ENCODE data around the gene TRIML2. TPM values are rescaled to one million over a fixed set of nuclear protein-coding genes. Genes with fewer than 3 reads are reported as not detected.

The TRIML2 gene
- total and polyA plus RNA-seq, 2 of the 13 experiments (the other 11 are each of a cell fraction or from before 2014, with no cell fraction given) = not detected

DNA sequence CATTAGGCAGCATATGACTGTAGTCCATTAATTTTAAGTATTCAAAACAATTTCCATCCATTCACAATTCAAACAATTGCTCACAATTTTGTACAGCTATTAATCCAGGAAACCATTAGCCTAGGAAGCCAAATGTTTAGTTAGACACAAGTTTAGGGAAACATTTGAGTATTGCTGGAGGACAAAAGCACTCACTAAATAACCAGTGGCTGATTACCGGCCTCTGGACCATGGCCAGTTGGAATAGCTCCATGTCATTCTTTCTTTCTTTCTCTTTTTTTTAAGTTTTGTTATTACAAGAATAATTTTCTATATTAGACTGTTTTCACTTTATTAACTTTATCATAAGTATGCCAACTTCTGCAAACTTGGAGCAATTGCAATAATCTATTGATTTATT is 31.3 kb downstream of the TRIML2 start:
- Histone ChIP-seq H3K4me1 (ENCODE audit: insufficient read depth, low read length) (no peaks in the 10 kb centered on the region), H3K79me2 (ENCODE audit: insufficient read depth, low read length) (no peaks in the 10 kb centered on the region), H3K9ac (ENCODE audit: insufficient read depth, low read depth, low read length) (no peak overlapping the region), H4K20me1 (ENCODE audit: insufficient read depth, low read length) (no peaks in the 10 kb centered on the region), H3K36me3 (replicated peaks in 1 of 2; ENCODE audit: control insufficient read depth in 1 of 2, insufficient read depth in 2 of 2, low read length in 2 of 2) (no peaks in the 10 kb centered on the region), H3K4me3 (replicated peaks in 1 of 3; ENCODE audit: insufficient read depth in 1 of 3, low read depth in 2 of 3, low read length in 3 of 3) (no peak overlapping the region), H3K9me3 (ENCODE audit: low read length) (no peaks in the 10 kb centered on the region), H3K27me3 (ENCODE audit: control insufficient read depth in 1 of 2, insufficient read depth in 2 of 2, low read length in 2 of 2) (peaks cover 0 to 7% of the 10 kb centered on the region in 2 experiments; a peak in 2 of 5 replicates), H3K27ac (ENCODE audit: extremely low read length, insufficient read depth, low read length) (no peak overlapping the region), H2AFZ (ENCODE audit: low read length) (no peak overlapping the region), H3K4me2 (ENCODE audit: low read depth, low read length) (no peak overlapping the region)
- intact Hi-C loops (cut with micrococcal nuclease; ENCODE audit: unreplicated experiment) (no loop called here), in situ Hi-C loops (cut with HindIII; ENCODE audit: extremely low pct_ligation_motif_present, low pct_unique_long_range_greater_than_20kb) (no loop called here)
- TF ChIP-seq HNF4G (IDR thresholded peaks at IDR 0.05; ENCODE audit: borderline replicate concordance, low read depth, low read length) (no peak), HNF4G (CRISPR knock-in tag; IDR thresholded peaks at IDR 0.05; ENCODE audit: borderline replicate concordance, low read depth) (no peak), NKX3-1 (CRISPR knock-in tag; IDR thresholded peaks at IDR 0.05) (no peak)
- CTCF ChIA-PET (ENCODE audit: low intra/inter-chr PET ratio, low total read pairs) = no interaction called here
- WGBS (ENCODE audit: low lambda C conversion rate) = 0% methylated on average over 1 of the region's 1 CpG
- POLR2A ChIA-PET = no interaction called here
- ATAC-seq (no peak), DNase-seq (ENCODE audit: low spot score) (no peak), FAIRE-seq (no peak)
- BruUV-seq (replicated peaks) = no TSS peak

DNA sequence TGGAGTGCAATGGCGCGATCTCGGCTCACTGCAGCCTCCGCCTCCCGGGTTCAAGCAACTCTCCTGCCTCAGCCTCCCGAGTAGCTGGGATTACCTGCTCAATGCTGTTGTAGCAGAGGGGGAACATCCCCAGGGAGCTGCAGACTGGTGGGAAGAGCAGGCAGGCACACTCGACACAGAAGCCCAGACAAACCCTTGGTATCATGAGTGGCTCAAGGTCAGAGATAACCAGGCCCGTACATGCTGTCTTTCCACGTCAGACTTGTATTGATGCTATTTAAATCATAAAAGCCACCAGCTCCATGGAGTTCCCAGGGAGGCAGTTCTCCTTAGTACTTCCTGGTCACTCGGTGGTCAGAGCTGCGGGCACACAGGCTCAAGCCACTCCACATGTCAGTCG is 33.2 kb downstream of the TRIML2 start:
- Histone ChIP-seq H3K4me3 (replicated peaks in 1 of 3; ENCODE audit: insufficient read depth in 1 of 3, low read depth in 2 of 3, low read length in 3 of 3) (no peak overlapping the region), H3K4me2 (ENCODE audit: low read depth, low read length) (no peak overlapping the region), H3K9ac (ENCODE audit: insufficient read depth, low read depth, low read length) (no peak overlapping the region), H3K27me3 (ENCODE audit: control insufficient read depth in 1 of 2, insufficient read depth in 2 of 2, low read length in 2 of 2) (peaks cover 0 to 7% of the 10 kb centered on the region in 2 experiments; a peak in 2 of 5 replicates), H3K79me2 (ENCODE audit: insufficient read depth, low read length) (no peaks in the 10 kb centered on the region), H3K9me3 (ENCODE audit: low read length) (no peaks in the 10 kb centered on the region), H3K36me3 (replicated peaks in 1 of 2; ENCODE audit: control insufficient read depth in 1 of 2, insufficient read depth in 2 of 2, low read length in 2 of 2) (no peaks in the 10 kb centered on the region), H4K20me1 (ENCODE audit: insufficient read depth, low read length) (no peaks in the 10 kb centered on the region), H2AFZ (ENCODE audit: low read length) (no peak overlapping the region), H3K27ac (ENCODE audit: extremely low read length, insufficient read depth, low read length) (no peak overlapping the region), H3K4me1 (ENCODE audit: insufficient read depth, low read length) (no peaks in the 10 kb centered on the region)
- CTCF ChIA-PET (ENCODE audit: low intra/inter-chr PET ratio, low total read pairs) = no interaction called here
- intact Hi-C loops (cut with micrococcal nuclease; ENCODE audit: unreplicated experiment) = no loop called here
- DNase-seq (ENCODE audit: low spot score) (no peak), ATAC-seq (no peak), FAIRE-seq (no peak)
- in situ Hi-C loops (cut with HindIII; ENCODE audit: extremely low pct_ligation_motif_present, low pct_unique_long_range_greater_than_20kb) = no loop called here
- BruUV-seq (replicated peaks) = no TSS peak
- POLR2A ChIA-PET = no interaction called here
- WGBS (ENCODE audit: low lambda C conversion rate) = 42% methylated on average over 12 of the region's 12 CpGs
- no peak for TF ChIP-seq ZNF605 (CRISPR knock-in tag; IDR thresholded peaks at IDR 0.05)
- TF ChIP-seq, protein P1, sequence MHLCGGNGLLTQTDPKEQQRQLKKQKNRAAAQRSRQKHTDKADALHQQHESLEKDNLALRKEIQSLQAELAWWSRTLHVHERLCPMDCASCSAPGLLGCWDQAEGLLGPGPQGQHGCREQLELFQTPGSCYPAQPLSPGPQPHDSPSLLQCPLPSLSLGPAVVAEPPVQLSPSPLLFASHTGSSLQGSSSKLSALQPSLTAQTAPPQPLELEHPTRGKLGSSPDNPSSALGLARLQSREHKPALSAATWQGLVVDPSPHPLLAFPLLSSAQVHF (CRISPR knock-in tag; IDR thresholded peaks at IDR 0.05) = no peak
- no peak for TF ChIP-seq ELF4 (CRISPR knock-in tag; IDR thresholded peaks at IDR 0.05; ENCODE audit: borderline replicate concordance)
- TF ChIP-seq MED8 (CRISPR knock-in tag; IDR thresholded peaks at IDR 0.05; ENCODE audit: insufficient replicate concordance) = no peak
- TF ChIP-seq, protein P2, sequence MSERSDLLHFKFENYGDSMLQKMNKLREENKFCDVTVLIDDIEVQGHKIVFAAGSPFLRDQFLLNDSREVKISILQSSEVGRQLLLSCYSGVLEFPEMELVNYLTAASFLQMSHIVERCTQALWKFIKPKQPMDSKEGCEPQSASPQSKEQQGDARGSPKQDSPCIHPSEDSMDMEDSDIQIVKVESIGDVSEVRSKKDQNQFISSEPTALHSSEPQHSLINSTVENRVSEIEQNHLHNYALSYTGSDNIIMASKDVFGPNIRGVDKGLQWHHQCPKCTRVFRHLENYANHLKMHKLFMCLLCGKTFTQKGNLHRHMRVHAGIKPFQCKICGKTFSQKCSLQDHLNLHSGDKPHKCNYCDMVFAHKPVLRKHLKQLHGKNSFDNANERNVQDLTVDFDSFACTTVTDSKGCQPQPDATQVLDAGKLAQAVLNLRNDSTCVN (CRISPR knock-in tag; IDR thresholded peaks at IDR 0.05; ENCODE audit: borderline replicate concordance) = no peak
- no peak for TF ChIP-seq ZNF33B (CRISPR knock-in tag; IDR thresholded peaks at IDR 0.05)
- TF ChIP-seq, protein P3, sequence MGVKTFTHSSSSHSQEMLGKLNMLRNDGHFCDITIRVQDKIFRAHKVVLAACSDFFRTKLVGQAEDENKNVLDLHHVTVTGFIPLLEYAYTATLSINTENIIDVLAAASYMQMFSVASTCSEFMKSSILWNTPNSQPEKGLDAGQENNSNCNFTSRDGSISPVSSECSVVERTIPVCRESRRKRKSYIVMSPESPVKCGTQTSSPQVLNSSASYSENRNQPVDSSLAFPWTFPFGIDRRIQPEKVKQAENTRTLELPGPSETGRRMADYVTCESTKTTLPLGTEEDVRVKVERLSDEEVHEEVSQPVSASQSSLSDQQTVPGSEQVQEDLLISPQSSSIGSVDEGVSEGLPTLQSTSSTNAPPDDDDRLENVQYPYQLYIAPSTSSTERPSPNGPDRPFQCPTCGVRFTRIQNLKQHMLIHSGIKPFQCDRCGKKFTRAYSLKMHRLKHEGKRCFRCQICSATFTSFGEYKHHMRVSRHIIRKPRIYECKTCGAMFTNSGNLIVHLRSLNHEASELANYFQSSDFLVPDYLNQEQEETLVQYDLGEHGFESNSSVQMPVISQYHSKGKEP (CRISPR knock-in tag; IDR thresholded peaks at IDR 0.05) = no peak
- no peak for TF ChIP-seq REPIN1 (CRISPR knock-in tag; IDR thresholded peaks at IDR 0.05; ENCODE audit: borderline replicate concordance, low read depth)
- TF ChIP-seq NCOA1 (CRISPR knock-in tag; IDR thresholded peaks at IDR 0.05) = no peak
- no peak for TF ChIP-seq ZKSCAN1 (IDR thresholded peaks at IDR 0.05; ENCODE audit: low read length)
- no peak for TF ChIP-seq GATAD1 (CRISPR knock-in tag; IDR thresholded peaks at IDR 0.05)
- TF ChIP-seq, protein P4, sequence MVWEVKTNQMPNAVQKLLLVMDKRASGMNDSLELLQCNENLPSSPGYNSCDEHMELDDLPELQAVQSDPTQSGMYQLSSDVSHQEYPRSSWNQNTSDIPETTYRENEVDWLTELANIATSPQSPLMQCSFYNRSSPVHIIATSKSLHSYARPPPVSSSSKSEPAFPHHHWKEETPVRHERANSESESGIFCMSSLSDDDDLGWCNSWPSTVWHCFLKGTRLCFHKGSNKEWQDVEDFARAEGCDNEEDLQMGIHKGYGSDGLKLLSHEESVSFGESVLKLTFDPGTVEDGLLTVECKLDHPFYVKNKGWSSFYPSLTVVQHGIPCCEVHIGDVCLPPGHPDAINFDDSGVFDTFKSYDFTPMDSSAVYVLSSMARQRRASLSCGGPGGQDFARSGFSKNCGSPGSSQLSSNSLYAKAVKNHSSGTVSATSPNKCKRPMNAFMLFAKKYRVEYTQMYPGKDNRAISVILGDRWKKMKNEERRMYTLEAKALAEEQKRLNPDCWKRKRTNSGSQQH (CRISPR knock-in tag; IDR thresholded peaks at IDR 0.05; ENCODE audit: low read depth) = no peak

All from HepG2 (cell line).